WTC11 (cell line): ENCODE data around the gene TSACC. TPM values are rescaled to one million over a fixed set of nuclear protein-coding genes. Genes with fewer than 3 reads are reported as not detected.

ENCODE experiments used
- ATAC-seq: fragments of 200-7000 bp; cut with Tn5 transposase; 2 replicates; pipeline ENCODE4 v1.10.0; 2021; ENCODE audit warnings: mild to moderate bottlenecking, moderate library complexity
- CTCF ChIA-PET: fragments of 300-600 bp; sonication (Branson Sonifier 250); formaldehyde crosslinking; loops from one replicate; lab custom pipeline; 2021; ENCODE audit warnings: antibody characterized with exemption; lab: Charles Lee
- POLR2A ChIA-PET: fragments of 350-600 bp; sonication (Branson Sonifier 250); formaldehyde crosslinking; loops from one replicate; lab custom pipeline; 2021; ENCODE audit warnings: antibody characterized with exemption; lab: Charles Lee
- DNase-seq: peaks from one replicate; pipeline ENCODE4 v3.0.0; 2021; ENCODE audit warnings: low spot score
- H3K27ac Mint-ChIP-seq: 2 replicates; pipeline ENCODE4 v1.8.0; 2021; ENCODE audit warnings: mixed read lengths
- H3K27me3 Mint-ChIP-seq: 2 replicates; pipeline ENCODE4 v1.8.0; 2021; ENCODE audit warnings: low read depth, mild to moderate bottlenecking, moderate library complexity, mixed read lengths
- H3K36me3 Mint-ChIP-seq: 2 replicates; pipeline ENCODE4 v1.8.0; 2021; ENCODE audit warnings: mixed read lengths
- H3K4me1 Mint-ChIP-seq: 2 replicates; pipeline ENCODE4 v1.8.0; 2022; ENCODE audit warnings: mixed read lengths
- H3K4me3 Mint-ChIP-seq: 2 replicates; pipeline ENCODE4 v1.8.0; 2021; ENCODE audit warnings: mild to moderate bottlenecking, moderate library complexity, mixed read lengths
- H3K9me3 Mint-ChIP-seq: 2 replicates; pipeline ENCODE4 v1.8.0; 2021; ENCODE audit warnings: mixed read lengths
- CBFB ChIP-seq: sonication (generic); formaldehyde crosslinking; IDR thresholded peaks from 2 replicates; pipeline ENCODE4 v1.8.1; 2022; ENCODE audit warnings: mild to moderate bottlenecking, low read depth, missing genetic modification reagents
- FOXJ3 ChIP-seq: sonication (generic); formaldehyde crosslinking; IDR thresholded peaks from 2 replicates; pipeline ENCODE4 v1.9.0; 2021; ENCODE audit warnings: missing genetic modification reagents, mild to moderate bottlenecking, borderline replicate concordance
- FOXP1 ChIP-seq: sonication (generic); formaldehyde crosslinking; IDR thresholded peaks from 2 replicates; pipeline ENCODE4 v1.8.0; 2022; ENCODE audit warnings: missing genetic modification reagents, mild to moderate bottlenecking, moderate library complexity, borderline replicate concordance
- HMGA2 ChIP-seq: fragments of 250-450 bp; sonication (Bioruptor Pico); IDR thresholded peaks from 2 replicates; pipeline ENCODE4 v1.4.0; 2021; ENCODE audit warnings: mild to moderate bottlenecking, moderate library complexity
- MXD4 ChIP-seq: fragments of 250-450 bp; sonication (Bioruptor Pico); IDR thresholded peaks from 2 replicates; pipeline ENCODE4 v1.8.0; 2021; ENCODE audit warnings: mild to moderate bottlenecking, moderate library complexity, borderline replicate concordance
- MYBL2 ChIP-seq: sonication (generic); formaldehyde crosslinking; IDR thresholded peaks from 2 replicates; pipeline ENCODE4 v1.8.1; 2023; ENCODE audit warnings: mild to moderate bottlenecking, moderate library complexity, missing genetic modification reagents
- NR2C2 ChIP-seq: sonication (generic); formaldehyde crosslinking; IDR thresholded peaks from 2 replicates; pipeline ENCODE4 v1.8.0; 2022; ENCODE audit warnings: mild to moderate bottlenecking, missing genetic modification reagents
- SMAD3 ChIP-seq: sonication (generic); formaldehyde crosslinking; IDR thresholded peaks from 2 replicates; pipeline ENCODE4 v1.8.0; 2022; ENCODE audit warnings: missing genetic modification reagents, mild to moderate bottlenecking, borderline replicate concordance
- ZBTB21 ChIP-seq: sonication (generic); formaldehyde crosslinking; IDR thresholded peaks from 2 replicates; pipeline ENCODE4 v1.8.1; 2023; ENCODE audit warnings: mild to moderate bottlenecking, missing genetic modification reagents, borderline replicate concordance
- ZNF121 ChIP-seq: sonication (generic); formaldehyde crosslinking; IDR thresholded peaks from 2 replicates; pipeline ENCODE4 v1.8.0; 2023; ENCODE audit warnings: missing genetic modification reagents
- total RNA-seq: library from RNA; stranded (reverse); gene quantifications from 3 replicates; pipeline ENCODE4 v1.2.3, GENCODE V29; 2021
- TF ChIP-seq, protein P1 (sequence below): fragments of 250-450 bp; sonication (Bioruptor Pico); IDR thresholded peaks from 2 replicates; pipeline ENCODE4 v1.9.0; 2021; ENCODE audit warnings: moderate library complexity, mild to moderate bottlenecking, inconsistent platforms, borderline replicate concordance
- TF ChIP-seq, protein P2 (sequence below): fragments of 200-600 bp; IDR thresholded peaks from 2 replicates; pipeline ENCODE4 v1.8.0; 2022; ENCODE audit warnings: antibody characterized with exemption
- TF ChIP-seq, protein P3 (sequence below): sonication (generic); formaldehyde crosslinking; IDR thresholded peaks from 2 replicates; pipeline ENCODE4 v1.8.1; 2023; ENCODE audit warnings: mild to moderate bottlenecking, missing genetic modification reagents
- TF ChIP-seq, protein P4 (sequence below): fragments of 250-450 bp; sonication (Bioruptor Pico); IDR thresholded peaks from 2 replicates; pipeline ENCODE4 v1.9.0; 2021; ENCODE audit warnings: mild to moderate bottlenecking
- TF ChIP-seq, protein P5 (sequence below): sonication (generic); formaldehyde crosslinking; IDR thresholded peaks from 2 replicates; pipeline ENCODE4 v1.8.0; 2022; ENCODE audit warnings: mild to moderate bottlenecking, missing genetic modification reagents
- TF ChIP-seq, protein P6 (sequence below): sonication (generic); formaldehyde crosslinking; IDR thresholded peaks from 2 replicates; pipeline ENCODE4 v1.8.1; 2022; ENCODE audit warnings: low read depth, mild to moderate bottlenecking, moderate library complexity, missing genetic modification reagents, borderline replicate concordance

TSACC gene
- total RNA-seq, 1 experiment from 2014 or later, result 1.8 TPM

DNA sequence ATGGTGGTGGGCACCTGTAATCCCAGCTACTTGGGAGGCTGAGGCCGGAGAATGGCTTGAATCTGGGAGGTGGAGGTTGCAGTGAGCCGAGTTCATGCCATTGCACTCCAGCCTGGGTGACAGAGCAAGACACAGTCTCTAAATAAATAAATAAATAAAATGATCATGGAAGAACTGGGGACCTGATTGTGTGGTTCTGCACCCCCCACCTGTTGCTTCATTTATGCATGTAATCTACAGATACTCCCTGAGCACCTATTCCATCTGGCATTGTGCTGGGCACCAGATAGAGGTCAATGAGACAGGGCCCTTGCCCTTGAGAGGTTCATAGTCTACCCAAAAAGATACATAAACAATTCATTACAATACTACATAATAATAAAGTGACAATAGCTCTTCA lies 19.7 kb downstream of the TSACC start (continued):
- TF ChIP-seq, protein P1, sequence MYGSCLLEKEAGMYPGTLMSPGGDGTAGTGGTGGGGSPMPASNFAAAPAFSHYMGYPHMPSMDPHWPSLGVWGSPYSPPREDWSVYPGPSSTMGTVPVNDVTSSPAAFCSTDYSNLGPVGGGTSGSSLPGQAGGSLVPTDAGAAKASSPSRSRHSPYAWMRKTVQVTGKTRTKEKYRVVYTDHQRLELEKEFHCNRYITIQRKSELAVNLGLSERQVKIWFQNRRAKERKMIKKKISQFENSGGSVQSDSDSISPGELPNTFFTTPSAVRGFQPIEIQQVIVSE, result no peak

DNA sequence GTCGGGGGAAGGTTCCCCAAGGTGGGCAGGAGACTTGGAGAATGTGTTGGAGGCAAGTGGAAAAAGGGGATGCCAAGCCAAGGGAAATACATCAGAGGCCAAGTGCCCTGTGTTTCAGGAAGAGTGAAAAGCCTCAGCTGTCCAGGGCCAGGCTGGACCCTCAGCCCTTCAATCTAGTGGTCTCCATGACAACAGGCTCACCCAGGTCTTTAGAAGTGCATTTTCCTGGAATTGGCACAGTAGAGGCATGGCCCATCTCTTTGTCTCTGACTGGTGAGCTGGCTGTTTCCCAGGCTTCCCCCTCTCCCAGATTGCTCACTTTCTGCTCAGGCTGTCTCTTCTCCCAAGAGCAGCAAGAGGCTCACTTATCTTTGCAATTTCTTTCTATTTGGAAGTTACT lies 20.3 kb downstream of the TSACC start:
- H3K4me1 Mint-ChIP-seq, result peaks cover 12% of the 10 kb centered on the region
- POLR2A ChIA-PET, result no interaction called here

DNA sequence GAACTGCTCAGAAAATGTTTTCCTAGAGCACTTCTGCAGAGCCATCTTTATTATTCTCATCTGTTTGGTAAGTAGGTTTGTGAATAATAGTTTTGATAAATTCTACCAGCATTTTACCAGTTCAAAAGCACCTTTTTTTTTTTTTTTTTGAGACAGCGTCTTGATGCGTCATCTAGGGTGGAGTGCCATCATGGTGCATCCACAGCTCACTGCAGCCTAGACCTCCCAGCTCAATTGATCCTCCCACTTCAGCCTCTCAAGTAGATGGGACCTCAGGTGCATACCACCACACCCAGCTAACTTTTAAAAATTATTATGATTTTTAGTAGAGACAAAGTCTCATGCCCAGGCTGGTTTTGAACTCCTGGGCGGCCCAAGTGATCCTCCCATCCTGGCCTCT lies 20.9 kb downstream of the TSACC start:
- POLR2A ChIA-PET, result no interaction called here
- TF ChIP-seq SMAD3 (CRISPR knock-in tag) (no peak), FOXJ3 (no peak), HMGA2 (no peak), NR2C2 (CRISPR knock-in tag) (no peak), FOXP1 (CRISPR knock-in tag) (no peak), CBFB (CRISPR knock-in tag) (no peak), ZBTB21 (CRISPR knock-in tag) (no peak)
- TF ChIP-seq, protein P2, sequence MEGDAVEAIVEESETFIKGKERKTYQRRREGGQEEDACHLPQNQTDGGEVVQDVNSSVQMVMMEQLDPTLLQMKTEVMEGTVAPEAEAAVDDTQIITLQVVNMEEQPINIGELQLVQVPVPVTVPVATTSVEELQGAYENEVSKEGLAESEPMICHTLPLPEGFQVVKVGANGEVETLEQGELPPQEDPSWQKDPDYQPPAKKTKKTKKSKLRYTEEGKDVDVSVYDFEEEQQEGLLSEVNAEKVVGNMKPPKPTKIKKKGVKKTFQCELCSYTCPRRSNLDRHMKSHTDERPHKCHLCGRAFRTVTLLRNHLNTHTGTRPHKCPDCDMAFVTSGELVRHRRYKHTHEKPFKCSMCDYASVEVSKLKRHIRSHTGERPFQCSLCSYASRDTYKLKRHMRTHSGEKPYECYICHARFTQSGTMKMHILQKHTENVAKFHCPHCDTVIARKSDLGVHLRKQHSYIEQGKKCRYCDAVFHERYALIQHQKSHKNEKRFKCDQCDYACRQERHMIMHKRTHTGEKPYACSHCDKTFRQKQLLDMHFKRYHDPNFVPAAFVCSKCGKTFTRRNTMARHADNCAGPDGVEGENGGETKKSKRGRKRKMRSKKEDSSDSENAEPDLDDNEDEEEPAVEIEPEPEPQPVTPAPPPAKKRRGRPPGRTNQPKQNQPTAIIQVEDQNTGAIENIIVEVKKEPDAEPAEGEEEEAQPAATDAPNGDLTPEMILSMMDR, result no peak
- TF ChIP-seq, protein P3, sequence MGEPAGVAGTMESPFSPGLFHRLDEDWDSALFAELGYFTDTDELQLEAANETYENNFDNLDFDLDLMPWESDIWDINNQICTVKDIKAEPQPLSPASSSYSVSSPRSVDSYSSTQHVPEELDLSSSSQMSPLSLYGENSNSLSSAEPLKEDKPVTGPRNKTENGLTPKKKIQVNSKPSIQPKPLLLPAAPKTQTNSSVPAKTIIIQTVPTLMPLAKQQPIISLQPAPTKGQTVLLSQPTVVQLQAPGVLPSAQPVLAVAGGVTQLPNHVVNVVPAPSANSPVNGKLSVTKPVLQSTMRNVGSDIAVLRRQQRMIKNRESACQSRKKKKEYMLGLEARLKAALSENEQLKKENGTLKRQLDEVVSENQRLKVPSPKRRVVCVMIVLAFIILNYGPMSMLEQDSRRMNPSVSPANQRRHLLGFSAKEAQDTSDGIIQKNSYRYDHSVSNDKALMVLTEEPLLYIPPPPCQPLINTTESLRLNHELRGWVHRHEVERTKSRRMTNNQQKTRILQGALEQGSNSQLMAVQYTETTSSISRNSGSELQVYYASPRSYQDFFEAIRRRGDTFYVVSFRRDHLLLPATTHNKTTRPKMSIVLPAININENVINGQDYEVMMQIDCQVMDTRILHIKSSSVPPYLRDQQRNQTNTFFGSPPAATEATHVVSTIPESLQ, result no peak
- Mint-ChIP-seq H3K9me3 (0 out of 2 replicates have a peak, but pooled peaks cover 2% of the 10 kb centered on the region), H3K4me1 (peaks cover 12% of the 10 kb centered on the region), H3K27ac (no peak overlapping the region), H3K36me3 (no peaks in the 10 kb centered on the region), H3K4me3 (no peak overlapping the region), H3K27me3 (peaks cover 21% of the 10 kb centered on the region)
- ATAC-seq (no peak), DNase-seq (no peak)
- CTCF ChIA-PET, result interaction anchor here (0.6 to 5.9 kb wide), 21 partner anchors 10 to 218 kb away, joined by 3 to 34 read pairs (median 4); partner anchors contain the start of genes CCT3, PAQR6, RHBG and SMG5

More for the DNA sequence above, 20.3 kb downstream of the TSACC start:
- Mint-ChIP-seq H3K27me3 (peaks cover 24% of the 10 kb centered on the region), H3K36me3 (no peaks in the 10 kb centered on the region), H3K9me3 (0 out of 2 replicates have a peak, but pooled peaks cover 6% of the 10 kb centered on the region), H3K4me3 (no peak overlapping the region), H3K27ac (no peak overlapping the region)
- ATAC-seq, result no peak
- no peak for TF ChIP-seq MYBL2 (CRISPR knock-in tag)
- TF ChIP-seq ZBTB21 (CRISPR knock-in tag), result no peak
- TF ChIP-seq, protein P4, sequence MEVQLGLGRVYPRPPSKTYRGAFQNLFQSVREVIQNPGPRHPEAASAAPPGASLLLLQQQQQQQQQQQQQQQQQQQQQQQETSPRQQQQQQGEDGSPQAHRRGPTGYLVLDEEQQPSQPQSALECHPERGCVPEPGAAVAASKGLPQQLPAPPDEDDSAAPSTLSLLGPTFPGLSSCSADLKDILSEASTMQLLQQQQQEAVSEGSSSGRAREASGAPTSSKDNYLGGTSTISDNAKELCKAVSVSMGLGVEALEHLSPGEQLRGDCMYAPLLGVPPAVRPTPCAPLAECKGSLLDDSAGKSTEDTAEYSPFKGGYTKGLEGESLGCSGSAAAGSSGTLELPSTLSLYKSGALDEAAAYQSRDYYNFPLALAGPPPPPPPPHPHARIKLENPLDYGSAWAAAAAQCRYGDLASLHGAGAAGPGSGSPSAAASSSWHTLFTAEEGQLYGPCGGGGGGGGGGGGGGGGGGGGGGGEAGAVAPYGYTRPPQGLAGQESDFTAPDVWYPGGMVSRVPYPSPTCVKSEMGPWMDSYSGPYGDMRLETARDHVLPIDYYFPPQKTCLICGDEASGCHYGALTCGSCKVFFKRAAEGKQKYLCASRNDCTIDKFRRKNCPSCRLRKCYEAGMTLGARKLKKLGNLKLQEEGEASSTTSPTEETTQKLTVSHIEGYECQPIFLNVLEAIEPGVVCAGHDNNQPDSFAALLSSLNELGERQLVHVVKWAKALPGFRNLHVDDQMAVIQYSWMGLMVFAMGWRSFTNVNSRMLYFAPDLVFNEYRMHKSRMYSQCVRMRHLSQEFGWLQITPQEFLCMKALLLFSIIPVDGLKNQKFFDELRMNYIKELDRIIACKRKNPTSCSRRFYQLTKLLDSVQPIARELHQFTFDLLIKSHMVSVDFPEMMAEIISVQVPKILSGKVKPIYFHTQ (CRISPR knock-in tag), result no peak
- no peak for DNase-seq
- CTCF ChIA-PET, result interaction anchor here (0.5 to 5.9 kb wide), 17 partner anchors 11 to 615 kb away, joined by 3 to 34 read pairs (median 4); partner anchors contain the start of genes CCT3, RHBG, SMG5 and TSACC

DNA sequence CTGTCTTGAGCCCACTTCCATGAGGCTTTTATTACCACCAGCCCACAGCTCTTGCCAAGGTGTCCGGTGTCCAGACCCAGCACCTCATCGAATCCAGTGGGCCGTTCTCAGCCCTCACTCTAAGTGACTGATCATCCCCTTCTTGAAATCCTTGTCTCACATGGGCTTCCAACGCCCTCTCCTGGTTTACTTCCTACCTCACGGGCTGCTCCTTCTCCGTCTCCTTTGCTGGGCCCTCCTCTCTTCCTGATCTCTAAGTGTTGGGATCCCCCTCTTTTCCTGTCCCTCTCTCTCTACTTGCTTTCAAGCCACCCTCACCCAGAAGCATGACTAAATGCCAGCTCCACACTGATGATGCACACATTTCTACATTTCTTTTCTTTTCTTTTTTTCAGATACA lies 21.6 kb downstream of the TSACC start:
- Mint-ChIP-seq H3K4me1 (peaks cover 12% of the 10 kb centered on the region), H3K27ac (no peak overlapping the region), H3K4me3 (no peak overlapping the region), H3K36me3 (no peaks in the 10 kb centered on the region), H3K27me3 (peaks cover 16% of the 10 kb centered on the region), H3K9me3 (no peaks in the 10 kb centered on the region)
- ATAC-seq, result peak; percentile 75
- ChIA-PET CTCF (interaction anchor here (0.6 to 5.9 kb wide), 15 partner anchors 9 to 218 kb away, joined by 3 to 34 read pairs (median 5); partner anchors contain the start of genes RHBG and SMG5), POLR2A (interaction anchor here (0.7 kb wide), 1 partner anchor 77 kb away, joined by 4 read pairs; the partner anchor contains the start of gene SMG5)
- DNase-seq, result peak; percentile 63
- TF ChIP-seq, protein P5, sequence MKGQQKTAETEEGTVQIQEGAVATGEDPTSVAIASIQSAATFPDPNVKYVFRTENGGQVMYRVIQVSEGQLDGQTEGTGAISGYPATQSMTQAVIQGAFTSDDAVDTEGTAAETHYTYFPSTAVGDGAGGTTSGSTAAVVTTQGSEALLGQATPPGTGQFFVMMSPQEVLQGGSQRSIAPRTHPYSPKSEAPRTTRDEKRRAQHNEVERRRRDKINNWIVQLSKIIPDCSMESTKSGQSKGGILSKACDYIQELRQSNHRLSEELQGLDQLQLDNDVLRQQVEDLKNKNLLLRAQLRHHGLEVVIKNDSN (CRISPR knock-in tag), result no peak
- TF ChIP-seq HMGA2 (no peak), MXD4 (CRISPR knock-in tag) (no peak), ZNF121 (CRISPR knock-in tag) (no peak)
- TF ChIP-seq, protein P3, result no peak
- TF ChIP-seq, protein P6, sequence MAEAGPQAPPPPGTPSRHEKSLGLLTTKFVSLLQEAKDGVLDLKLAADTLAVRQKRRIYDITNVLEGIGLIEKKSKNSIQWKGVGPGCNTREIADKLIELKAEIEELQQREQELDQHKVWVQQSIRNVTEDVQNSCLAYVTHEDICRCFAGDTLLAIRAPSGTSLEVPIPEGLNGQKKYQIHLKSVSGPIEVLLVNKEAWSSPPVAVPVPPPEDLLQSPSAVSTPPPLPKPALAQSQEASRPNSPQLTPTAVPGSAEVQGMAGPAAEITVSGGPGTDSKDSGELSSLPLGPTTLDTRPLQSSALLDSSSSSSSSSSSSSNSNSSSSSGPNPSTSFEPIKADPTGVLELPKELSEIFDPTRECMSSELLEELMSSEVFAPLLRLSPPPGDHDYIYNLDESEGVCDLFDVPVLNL, result no peak
- TF ChIP-seq, protein P1, result no peak
